Activated CD8-positive, alpha-beta memory T cell treated with anti-CD3 and anti-CD28 coated beads for 24 hours (primary cell): Measurements from ENCODE around the gene JMJD1C.
"Not testable (repeated sequence)": the region's sequence is repeated elsewhere in the genome, so short reads cannot be mapped to it uniquely, and the experiment has no call there.

Experiments used
- DNase-seq: peaks from one replicate; pipeline ENCODE4 v3.0.0-alpha.2; 2020

The JMJD1C gene

GRCh38 chr10:63465293-63466143, at the start of gene JMJD1C:
TSS of gene JMJD1C (minus strand) at chr10:63465977. CDS start at chr10:63465662, 315 bp downstream.
- DNase-seq: peak; percentile 85

GRCh38 chr10:63515002-63515763, 49.4 kb upstream of the JMJD1C start:
- no peak for DNase-seq

GRCh38 chr10:63506554-63506953, 40.8 kb upstream of the JMJD1C start:
- DNase-seq: no peak

- DNase-seq: no peak
Observed at GRCh38 chr10:63505562-63505961, 39.8 kb upstream of the JMJD1C start.

- DNase-seq: no peak
Observed at GRCh38 chr10:63504145-63504881, 38.5 kb upstream of the JMJD1C start.

- DNase-seq: no peak
Observed at GRCh38 chr10:63503395-63503794, 37.6 kb upstream of the JMJD1C start.

- DNase-seq: no peak
Observed at GRCh38 chr10:63502832-63503231, 37.1 kb upstream of the JMJD1C start.

GRCh38 chr10:63501954-63502353, 36.2 kb upstream of the JMJD1C start:
- DNase-seq: no peak

GRCh38 chr10:63500551-63500950, 34.8 kb upstream of the JMJD1C start:
- DNase-seq: not testable (repeated sequence)

- DNase-seq: no peak
Observed at GRCh38 chr10:63498665-63499064, 32.9 kb upstream of the JMJD1C start.

GRCh38 chr10:63497321-63497720, 31.5 kb upstream of the JMJD1C start:
- DNase-seq: no peak

GRCh38 chr10:63496561-63496960, 30.8 kb upstream of the JMJD1C start:
- no peak for DNase-seq

- DNase-seq: no peak
Observed at GRCh38 chr10:63494951-63495350, 29.2 kb upstream of the JMJD1C start.

GRCh38 chr10:63493004-63493403, 27.2 kb upstream of the JMJD1C start:
- no peak for DNase-seq

- not testable (repeated sequence) for DNase-seq
Observed at GRCh38 chr10:63492317-63492690, 26.5 kb upstream of the JMJD1C start.

GRCh38 chr10:63491588-63492316, 26.0 kb upstream of the JMJD1C start:
- DNase-seq: no peak

GRCh38 chr10:63489838-63490237, 24.1 kb upstream of the JMJD1C start:
- DNase-seq: no peak

GRCh38 chr10:63487990-63488389, 22.2 kb upstream of the JMJD1C start:
- DNase-seq: no peak

- no peak for DNase-seq
Observed at GRCh38 chr10:63483983-63484382, 18.2 kb upstream of the JMJD1C start.

GRCh38 chr10:63481815-63482421, 16.1 kb upstream of the JMJD1C start:
- no peak for DNase-seq

- no peak for DNase-seq
Observed at GRCh38 chr10:63480237-63480636, 14.5 kb upstream of the JMJD1C start.

GRCh38 chr10:63478564-63478963, 12.8 kb upstream of the JMJD1C start:
- no peak for DNase-seq
